Measurements from ENCODE around the gene CD36. TPM values are rescaled to one million over a fixed set of nuclear protein-coding genes. Genes with fewer than 3 reads are reported as not detected.

Gene CD36
- total RNA-seq: 4.9 and 12.4 TPM in 2 replicates

GRCh38 chr7:80637911-80638765 is at the start of gene CD36:
TSS of gene CD36 (plus strand) at chr7:80638642. CDS start at chr7:80646741, 8,099 bp downstream.

Small RNAs within 50 kb of the gene (small RNA-seq; reads per million reads assigned to genes)
- not detected for gene AC073850.1

Other genes with a start within 250 kb of the CD36 start
- gene GNAT3, start 126.6 kb upstream of the CD36 start, total RNA-seq: not detected in 2 replicates

Data from vein endothelial cell (primary cell).